Mucosa of rectum (tissue), 2 donors: ENCODE data around the gene BACH2.

ENCODE experiments used
- H3K27ac ChIP-seq, 2 donors: one replicate each; pipeline ENCODE4 v1.7.0; 2013; ENCODE audit warnings: inconsistent platforms in 2 of 2, low read depth in 2 of 2, low read length in 2 of 2
- H3K27me3 ChIP-seq, 2 donors: one replicate each; pipeline ENCODE4 v1.7.0; 2013; ENCODE audit warnings: low read length in 2 of 2; ENCODE audit not compliant: control insufficient read depth in 2 of 2, insufficient read depth in 2 of 2
- H3K36me3 ChIP-seq, 2 donors: one replicate each; pipeline ENCODE4 v1.7.0; 2013; ENCODE audit warnings: low read length in 2 of 2; ENCODE audit not compliant: control insufficient read depth in 2 of 2, insufficient read depth in 2 of 2
- H3K4me1 ChIP-seq, 2 donors: one replicate each; pipeline ENCODE4 v1.7.0; 2013; ENCODE audit warnings: low read length in 2 of 2, mild to moderate bottlenecking in 1 of 2; ENCODE audit not compliant: control insufficient read depth in 2 of 2, insufficient read depth in 2 of 2
- H3K4me3 ChIP-seq, 2 donors: one replicate each; pipeline ENCODE4 v1.7.0; 2013; ENCODE audit warnings: low read length in 2 of 2
- H3K9ac ChIP-seq, 2 donors: one replicate each; pipeline ENCODE4 v1.7.0; 2013; ENCODE audit warnings: low read length in 2 of 2, low read depth in 1 of 2, mild to moderate bottlenecking in 1 of 2
- H3K9me3 ChIP-seq, 2 donors: one replicate each; pipeline ENCODE4 v1.7.0; 2013; ENCODE audit warnings: low read length in 2 of 2; ENCODE audit not compliant: control insufficient read depth in 2 of 2
- donor health status: healthy.
- donor health status: Normal muscosa, but diverticular disease.

The BACH2 gene

GRCh38 chr6:89993411-89993810 is 303.2 kb downstream of the BACH2 start:
- Histone ChIP-seq H3K36me3 (no peaks in the 10 kb centered on the region), H3K9ac (no peak overlapping the region), H3K9me3 (no peaks in the 10 kb centered on the region), H3K4me1 (peaks cover 0 to 4% of the 10 kb centered on the region in 2 donors), H3K27ac (no peak overlapping the region), H3K27me3 (no peaks in the 10 kb centered on the region), H3K4me3 (no peak overlapping the region)

- no peak overlapping the region for H3K4me3 ChIP-seq
- H3K27ac ChIP-seq = no peak overlapping the region
- peaks cover 0 to 4% of the 10 kb centered on the region in 2 donors for H3K4me1 ChIP-seq
- H3K36me3 ChIP-seq = no peaks in the 10 kb centered on the region
- no peaks in the 10 kb centered on the region for H3K27me3 ChIP-seq
- H3K9ac ChIP-seq = no peak overlapping the region
- no peaks in the 10 kb centered on the region for H3K9me3 ChIP-seq
These were observed 303.8 kb downstream of the BACH2 start for GRCh38 chr6:89992818-89993217.

DNA sequence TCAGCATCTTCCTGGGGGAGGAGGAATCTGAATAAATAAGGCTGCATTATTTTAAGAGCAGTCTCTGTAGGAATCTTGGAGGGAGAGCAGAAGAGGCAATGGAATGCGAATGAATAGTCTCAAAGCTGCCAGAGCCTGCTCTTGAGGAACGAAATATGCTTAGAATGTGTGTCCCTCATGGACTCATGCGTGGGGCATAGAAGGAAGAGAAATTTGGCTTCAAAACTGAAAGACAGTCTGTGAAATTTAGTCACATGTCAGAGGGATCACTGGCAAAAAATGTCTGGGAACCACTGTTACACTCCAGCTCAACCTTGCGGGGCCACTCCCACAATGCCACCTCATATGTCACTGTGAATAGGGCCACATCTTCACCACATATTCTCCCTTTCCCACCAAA is 306.9 kb downstream of the BACH2 start:
- H3K9me3 ChIP-seq = no peaks in the 10 kb centered on the region
- H3K27me3 ChIP-seq = no peaks in the 10 kb centered on the region
- no peak overlapping the region for H3K4me3 ChIP-seq
- no peak overlapping the region for H3K9ac ChIP-seq
- H3K27ac ChIP-seq = no peak overlapping the region
- H3K4me1 ChIP-seq = peaks cover 0 to 4% of the 10 kb centered on the region in 2 donors
- no peaks in the 10 kb centered on the region for H3K36me3 ChIP-seq

GRCh38 chr6:89987830-89988229 is 308.8 kb downstream of the BACH2 start:
- no peak overlapping the region for H3K27ac ChIP-seq
- H3K9ac ChIP-seq = no peak overlapping the region
- H3K36me3 ChIP-seq = no peaks in the 10 kb centered on the region
- H3K4me1 ChIP-seq = peaks cover 0 to under 1% of the 10 kb centered on the region in 2 donors
- H3K27me3 ChIP-seq = no peaks in the 10 kb centered on the region
- H3K9me3 ChIP-seq = no peaks in the 10 kb centered on the region
- H3K4me3 ChIP-seq = no peak overlapping the region

DNA sequence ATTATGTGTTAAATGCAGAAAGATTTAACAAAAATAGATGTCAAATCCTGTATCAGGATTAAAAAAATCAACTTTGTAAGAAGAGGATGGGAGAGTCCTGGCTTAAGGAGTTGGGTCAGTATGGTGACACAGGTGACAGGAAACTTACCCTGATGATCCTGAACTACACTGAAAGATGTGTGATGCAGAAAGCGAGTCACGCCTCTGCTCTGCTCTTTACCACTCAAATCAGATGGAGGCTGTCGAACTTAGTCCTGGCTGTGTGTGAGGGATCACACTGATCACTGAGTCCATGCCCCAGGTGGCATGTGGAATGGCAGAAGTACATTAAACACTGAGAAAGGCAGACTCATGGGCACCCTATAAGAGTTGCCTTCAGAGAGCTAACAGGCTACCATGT is 309.5 kb downstream of the BACH2 start:
- Histone ChIP-seq H3K36me3 (no peaks in the 10 kb centered on the region), H3K4me3 (no peak overlapping the region), H3K27ac (no peak overlapping the region), H3K9me3 (no peaks in the 10 kb centered on the region), H3K27me3 (no peaks in the 10 kb centered on the region), H3K9ac (no peak overlapping the region), H3K4me1 (no peaks in the 10 kb centered on the region)

DNA sequence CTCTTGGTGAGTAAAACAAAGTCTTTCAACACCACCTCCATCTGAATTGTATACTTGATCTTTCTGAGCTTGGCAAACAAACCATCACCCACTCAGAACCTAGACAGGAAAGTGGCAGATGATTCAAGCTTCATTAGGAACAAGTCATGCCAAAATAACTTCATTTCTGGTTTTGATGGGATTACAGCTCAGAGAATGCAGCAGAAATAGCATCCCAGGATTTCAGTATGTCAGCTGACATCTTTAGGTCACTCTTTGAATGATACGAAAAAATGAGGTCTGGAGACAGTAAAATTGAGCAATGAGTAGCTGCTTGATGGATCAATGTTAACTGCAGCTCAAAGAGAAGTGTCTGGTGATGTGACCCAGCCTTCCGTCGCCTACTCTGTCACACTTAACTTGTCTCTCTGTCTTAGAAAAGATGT is 310.0 kb downstream of the BACH2 start:
- no peak overlapping the region for H3K9ac ChIP-seq
- H3K27me3 ChIP-seq = no peaks in the 10 kb centered on the region
- no peak overlapping the region for H3K4me3 ChIP-seq
- H3K4me1 ChIP-seq = no peaks in the 10 kb centered on the region
- no peaks in the 10 kb centered on the region for H3K9me3 ChIP-seq
- H3K36me3 ChIP-seq = no peaks in the 10 kb centered on the region
- H3K27ac ChIP-seq = no peak overlapping the region

DNA sequence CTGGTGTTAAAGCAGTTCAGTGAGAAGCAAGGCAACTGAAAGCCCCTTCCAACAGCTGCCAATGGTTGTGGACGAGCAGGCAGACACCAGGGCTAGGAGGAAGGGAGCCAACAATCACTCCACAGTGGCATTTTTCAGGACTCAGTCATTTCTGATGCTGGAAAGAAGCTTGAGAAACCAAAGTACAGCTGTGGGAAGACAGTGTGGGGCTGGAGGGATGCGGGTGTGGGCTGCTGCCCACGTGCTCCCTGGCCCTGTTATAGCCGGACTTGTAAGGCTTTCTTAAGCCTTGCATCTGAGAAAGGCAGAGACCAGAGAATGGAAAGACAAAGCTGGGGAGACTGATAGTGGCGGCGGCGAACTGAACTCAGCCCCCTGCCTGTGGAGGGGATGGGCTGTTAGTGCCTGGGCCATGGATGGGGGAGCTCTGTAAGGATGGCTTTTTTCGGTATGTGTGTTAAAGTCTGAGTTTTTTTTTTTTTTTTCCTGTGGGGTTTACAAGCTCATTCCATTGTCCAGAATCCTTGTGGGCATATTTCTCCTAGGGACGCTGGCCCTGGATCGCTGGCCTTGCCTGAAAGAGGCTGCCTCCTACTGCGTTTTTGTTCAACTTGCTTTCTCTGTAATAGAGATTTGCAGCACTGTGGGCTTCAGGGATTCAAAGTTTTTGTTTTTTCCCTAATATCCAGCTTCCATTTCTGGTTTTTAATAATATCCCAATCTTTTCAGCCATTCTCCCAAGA is 310.7 kb downstream of the BACH2 start:
- H3K27ac ChIP-seq = no peak overlapping the region
- H3K27me3 ChIP-seq = no peaks in the 10 kb centered on the region
- H3K9ac ChIP-seq = no peak overlapping the region

DNA sequence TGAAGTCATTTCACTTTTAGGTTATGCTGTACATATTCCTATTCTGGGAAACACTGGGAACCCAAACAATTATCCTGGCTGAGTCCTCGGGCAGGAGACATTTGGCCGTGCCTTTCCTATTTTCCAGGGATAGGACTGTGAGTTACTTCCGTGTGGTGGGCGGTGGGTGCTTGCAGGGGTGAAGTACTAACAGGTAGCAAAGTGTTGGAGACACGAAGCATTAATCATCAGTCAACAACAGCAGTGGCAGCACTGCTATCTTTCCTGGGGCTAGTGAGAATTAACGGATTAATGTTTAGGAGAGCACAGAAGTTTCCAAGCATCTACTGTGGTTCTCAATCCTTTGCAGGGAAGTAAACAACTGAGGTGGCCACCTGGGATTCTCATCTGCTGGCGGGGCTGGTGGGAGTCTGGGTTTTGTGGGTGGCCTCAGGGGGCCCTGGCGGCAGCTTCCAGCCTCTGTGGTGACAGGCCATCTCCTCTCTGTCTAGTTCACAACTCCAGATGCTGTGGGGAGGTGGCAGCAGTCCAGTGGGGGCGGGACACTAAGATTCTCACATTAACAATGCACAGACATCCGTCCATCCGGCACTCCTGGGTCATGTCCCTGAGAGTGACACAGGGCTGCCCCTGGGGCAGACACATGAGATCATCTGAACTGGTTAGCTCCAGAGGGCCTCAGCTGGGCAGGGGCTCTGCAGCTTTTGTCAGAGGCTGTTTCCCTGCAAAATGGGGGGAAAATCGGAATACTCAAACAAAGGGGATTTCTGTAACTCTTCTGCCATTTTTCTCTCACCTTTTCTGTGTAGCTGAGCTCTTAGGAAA is 311.5 kb downstream of the BACH2 start:
- Histone ChIP-seq H3K36me3 (no peaks in the 10 kb centered on the region), H3K4me3 (no peak overlapping the region), H3K9ac (no peak overlapping the region), H3K27ac (no peak overlapping the region), H3K4me1 (no peaks in the 10 kb centered on the region), H3K9me3 (no peaks in the 10 kb centered on the region), H3K27me3 (no peaks in the 10 kb centered on the region)

More for the DNA sequence above, 310.7 kb downstream of the BACH2 start:
- Histone ChIP-seq H3K4me3 (no peak overlapping the region), H3K4me1 (no peaks in the 10 kb centered on the region), H3K36me3 (no peaks in the 10 kb centered on the region), H3K9me3 (no peaks in the 10 kb centered on the region)

- H3K9ac ChIP-seq = no peak overlapping the region
- H3K4me3 ChIP-seq = no peak overlapping the region
- H3K4me1 ChIP-seq = peaks cover 2 to 3% of the 10 kb centered on the region in 2 donors
- no peaks in the 10 kb centered on the region for H3K9me3 ChIP-seq
- H3K36me3 ChIP-seq = no peaks in the 10 kb centered on the region
- no peaks in the 10 kb centered on the region for H3K27me3 ChIP-seq
- no peak overlapping the region for H3K27ac ChIP-seq
These were observed 316.3 kb downstream of the BACH2 start for GRCh38 chr6:89980353-89980752.

- H3K4me3 ChIP-seq = no peak overlapping the region
- H3K4me1 ChIP-seq = peaks cover 2 to 3% of the 10 kb centered on the region in 2 donors
- H3K36me3 ChIP-seq = no peaks in the 10 kb centered on the region
- H3K9ac ChIP-seq = no peak overlapping the region
- H3K9me3 ChIP-seq = no peaks in the 10 kb centered on the region
- no peak overlapping the region for H3K27ac ChIP-seq
- H3K27me3 ChIP-seq = no peaks in the 10 kb centered on the region
These were observed 317.0 kb downstream of the BACH2 start for GRCh38 chr6:89979481-89980119.
